ENCODE data around the gene LRRFIP2. TPM values are rescaled to one million over a fixed set of nuclear protein-coding genes. Genes with fewer than 3 reads are reported as not detected.

LRRFIP2 gene
- total and polyA plus RNA-seq, 2 experiments from 2014 or later = 77.6 to 77.7 TPM

DNA sequence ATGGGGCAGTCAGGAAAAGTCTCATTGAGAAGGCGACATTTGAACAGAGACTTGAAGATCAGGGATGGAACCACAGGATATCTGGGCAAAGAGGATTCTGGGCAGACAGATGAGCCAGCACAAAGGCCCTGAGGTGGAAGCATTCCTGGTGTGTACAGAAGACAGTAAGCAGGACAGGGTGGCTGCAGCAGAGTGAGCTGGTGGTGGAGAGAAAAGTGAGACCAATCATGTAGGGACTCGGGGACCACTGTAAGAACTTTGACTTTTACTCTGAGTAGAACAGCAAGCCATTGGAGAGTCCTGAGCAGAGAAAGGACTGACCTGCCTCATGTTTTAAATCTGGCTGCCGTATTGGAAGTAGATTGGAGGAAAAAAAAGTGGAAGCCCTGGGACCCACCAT lies 29.9 kb upstream of the LRRFIP2 start:
- no peaks in the 10 kb centered on the region for H3K79me2 ChIP-seq (ENCODE audit: insufficient read depth)
- DNase-seq = no peak
- H3K4me2 ChIP-seq (ENCODE audit: unreplicated experiment) = no peak overlapping the region
- H4K20me1 ChIP-seq (ENCODE audit: insufficient read depth) = no peaks in the 10 kb centered on the region
- no peak overlapping the region for H3K9ac ChIP-seq
- H2AFZ ChIP-seq = no peak overlapping the region
- H3K27ac ChIP-seq = no peak overlapping the region
- H3F3A ChIP-seq (ENCODE audit: insufficient read depth) = peaks cover 2% of the 10 kb centered on the region; the same call in 1 of the 2 replicates
- H3K36me3 ChIP-seq (ENCODE audit: low read depth) = no peaks in the 10 kb centered on the region
- H3K9me3 ChIP-seq (ENCODE audit: low read depth) = no peaks in the 10 kb centered on the region
- TF ChIP-seq EZH2 (IDR thresholded peaks at IDR 0.05; ENCODE audit: insufficient read depth, poor library complexity, severe bottlenecking) (no peak), EZH2phosphoT487 (IDR thresholded peaks at IDR 0.05; ENCODE audit: insufficient read depth, low read depth) (no peak)
- H3K9me2 ChIP-seq (ENCODE audit: insufficient read depth) = no peaks in the 10 kb centered on the region
- in situ Hi-C loops (cut with MboI) = no loop called here
- WGBS, 2 experiments (ENCODE audit: low coverage in 1 of 2, low lambda C conversion rate in 2 of 2, missing lambda C conversion rate in 2 of 2) = 98 to 99% methylated on average over 3 of the region's 3 CpGs
- H3K4me1 ChIP-seq (ENCODE audit: insufficient read depth) = peaks cover 28% of the 10 kb centered on the region
- no peaks in the 10 kb centered on the region for H3K27me3 ChIP-seq (replicated peaks; ENCODE audit: insufficient read depth)
- H3K4me3 ChIP-seq = no peak overlapping the region

DNA sequence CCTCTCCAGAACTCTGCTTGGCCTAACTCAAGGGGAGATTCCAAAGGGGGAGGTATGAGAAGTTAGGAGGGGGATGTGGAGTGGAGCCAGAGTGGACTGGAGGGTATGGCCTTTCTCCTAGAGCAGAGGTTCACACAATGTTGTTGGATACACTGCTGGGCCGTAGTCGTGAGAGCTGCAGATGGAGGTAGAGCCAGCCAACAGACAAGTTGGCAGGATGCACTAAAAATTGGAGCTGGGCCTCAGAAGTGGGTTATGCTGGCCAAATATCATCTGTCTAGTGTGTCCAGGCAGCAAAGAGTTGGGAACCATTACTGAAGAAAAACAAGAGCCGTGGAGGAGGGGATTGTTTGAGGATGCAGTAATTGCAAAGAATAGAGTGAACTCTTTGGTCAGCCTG lies 27.7 kb upstream of the LRRFIP2 start:
- WGBS, 2 experiments (ENCODE audit: low coverage in 1 of 2, low lambda C conversion rate in 2 of 2, missing lambda C conversion rate in 2 of 2) = 33 to 44% methylated on average over 3 of the region's 3 CpGs
- Histone ChIP-seq H3K4me2 (ENCODE audit: unreplicated experiment) (no peak overlapping the region), H3K79me2 (ENCODE audit: insufficient read depth) (no peaks in the 10 kb centered on the region), H3F3A (ENCODE audit: insufficient read depth) (peaks cover 24% of the 10 kb centered on the region), H3K4me3 (no peak overlapping the region), H2AFZ (no peak overlapping the region), H4K20me1 (ENCODE audit: insufficient read depth) (no peaks in the 10 kb centered on the region), H3K36me3 (ENCODE audit: low read depth) (no peaks in the 10 kb centered on the region), H3K9ac (no peak overlapping the region), H3K4me1 (ENCODE audit: insufficient read depth) (peaks cover 50% of the 10 kb centered on the region), H3K9me3 (ENCODE audit: low read depth) (no peaks in the 10 kb centered on the region), H3K9me2 (ENCODE audit: insufficient read depth) (no peaks in the 10 kb centered on the region), H3K27me3 (replicated peaks; ENCODE audit: insufficient read depth) (no peaks in the 10 kb centered on the region), H3K27ac (no peak overlapping the region)
- in situ Hi-C loops (cut with MboI) = no loop called here
- DNase-seq = no peak
- TF ChIP-seq EZH2phosphoT487 (IDR thresholded peaks at IDR 0.05; ENCODE audit: insufficient read depth, low read depth) (no peak), EZH2 (IDR thresholded peaks at IDR 0.05; ENCODE audit: insufficient read depth, poor library complexity, severe bottlenecking) (no peak)

DNA sequence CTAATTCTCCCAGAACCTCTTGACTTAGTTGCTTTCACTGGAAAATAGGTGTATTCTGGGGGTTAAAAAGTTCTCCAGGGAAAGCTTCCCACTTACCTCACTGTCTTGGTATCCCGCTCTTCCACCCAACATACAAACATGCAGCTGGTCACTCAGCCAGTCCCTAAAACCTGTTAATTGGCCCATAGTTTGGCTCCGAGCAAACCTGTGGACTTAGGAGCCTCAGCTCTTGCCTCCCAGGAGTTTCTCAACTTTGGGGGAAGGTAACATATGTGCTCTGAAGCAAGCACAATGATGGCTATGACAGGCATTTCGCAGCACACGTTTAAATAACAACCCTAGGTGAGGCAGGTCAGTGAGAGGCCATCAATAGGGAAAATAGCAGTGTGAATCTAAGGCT lies 25.8 kb upstream of the LRRFIP2 start:
- no peak overlapping the region for H3K4me2 ChIP-seq (ENCODE audit: unreplicated experiment)
- no peak overlapping the region for H3K9ac ChIP-seq
- DNase-seq = no peak
- no peak for TF ChIP-seq EZH2 (IDR thresholded peaks at IDR 0.05; ENCODE audit: insufficient read depth, poor library complexity, severe bottlenecking)
- no peak for TF ChIP-seq EZH2phosphoT487 (IDR thresholded peaks at IDR 0.05; ENCODE audit: insufficient read depth, low read depth)
- no peak overlapping the region for H3K4me3 ChIP-seq
- H3K4me1 ChIP-seq (ENCODE audit: insufficient read depth) = peaks cover 37% of the 10 kb centered on the region
- no peaks in the 10 kb centered on the region for H4K20me1 ChIP-seq (ENCODE audit: insufficient read depth)
- 99 to 100% methylated on average over 4 of the region's 4 CpGs for WGBS, 2 experiments (ENCODE audit: low coverage in 1 of 2, low lambda C conversion rate in 2 of 2, missing lambda C conversion rate in 2 of 2)
- H2AFZ ChIP-seq = no peak overlapping the region
- in situ Hi-C loops (cut with MboI) = no loop called here
- no peaks in the 10 kb centered on the region for H3K79me2 ChIP-seq (ENCODE audit: insufficient read depth)
- H3K27me3 ChIP-seq (replicated peaks; ENCODE audit: insufficient read depth) = no peaks in the 10 kb centered on the region
- H3K9me3 ChIP-seq (ENCODE audit: low read depth) = no peaks in the 10 kb centered on the region
- H3K36me3 ChIP-seq (ENCODE audit: low read depth) = no peaks in the 10 kb centered on the region
- peaks cover 28% of the 10 kb centered on the region for H3F3A ChIP-seq (ENCODE audit: insufficient read depth)
- H3K27ac ChIP-seq = no peak overlapping the region
- H3K9me2 ChIP-seq (ENCODE audit: insufficient read depth) = no peaks in the 10 kb centered on the region

DNA sequence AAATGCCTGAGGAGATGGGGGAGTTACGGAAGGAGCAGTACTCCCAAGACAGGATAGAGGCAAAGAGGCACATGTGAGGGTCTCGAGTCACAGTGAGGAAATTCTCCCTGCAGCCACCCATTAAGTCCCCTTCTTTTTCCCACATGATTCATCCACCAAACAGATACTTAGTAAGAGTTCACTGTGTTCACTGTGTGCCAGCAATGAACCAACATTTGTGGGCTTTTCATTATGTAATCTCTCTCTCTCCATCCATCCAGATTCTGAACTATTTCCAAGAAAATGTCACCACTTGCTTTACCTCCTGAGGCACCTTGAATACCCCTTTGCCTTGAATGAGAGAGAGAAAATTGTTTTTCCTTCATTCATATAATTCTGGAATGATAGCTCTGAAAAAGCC lies 24.6 kb upstream of the LRRFIP2 start:
- H3K27me3 ChIP-seq (replicated peaks; ENCODE audit: insufficient read depth) = no peaks in the 10 kb centered on the region
- peaks cover 35% of the 10 kb centered on the region for H3K4me1 ChIP-seq (ENCODE audit: insufficient read depth)
- H3K27ac ChIP-seq = peak overlapping the region; percentile 83
- no peaks in the 10 kb centered on the region for H3K79me2 ChIP-seq (ENCODE audit: insufficient read depth)
- H3K4me2 ChIP-seq (ENCODE audit: unreplicated experiment) = peak overlapping the region; percentile 45
- WGBS, 2 experiments (ENCODE audit: low coverage in 1 of 2, low lambda C conversion rate in 2 of 2, missing lambda C conversion rate in 2 of 2) = 75 to 77% methylated on average over 2 of the region's 2 CpGs
- H3K36me3 ChIP-seq (ENCODE audit: low read depth) = no peaks in the 10 kb centered on the region
- H3K9ac ChIP-seq = peak overlapping the region; percentile 51; the same call in 1 of the 2 replicates
- no peaks in the 10 kb centered on the region for H3K9me2 ChIP-seq (ENCODE audit: insufficient read depth)
- H3K9me3 ChIP-seq (ENCODE audit: low read depth) = no peaks in the 10 kb centered on the region
- TF ChIP-seq EZH2 (IDR thresholded peaks at IDR 0.05; ENCODE audit: insufficient read depth, poor library complexity, severe bottlenecking) (no peak), EZH2phosphoT487 (IDR thresholded peaks at IDR 0.05; ENCODE audit: insufficient read depth, low read depth) (no peak)
- H2AFZ ChIP-seq = no peak overlapping the region
- H4K20me1 ChIP-seq (ENCODE audit: insufficient read depth) = no peaks in the 10 kb centered on the region
- in situ Hi-C loops (cut with MboI) = no loop called here
- peaks cover 28% of the 10 kb centered on the region for H3F3A ChIP-seq (ENCODE audit: insufficient read depth)
- peak; percentile 76 for DNase-seq
- no peak overlapping the region for H3K4me3 ChIP-seq

DNA sequence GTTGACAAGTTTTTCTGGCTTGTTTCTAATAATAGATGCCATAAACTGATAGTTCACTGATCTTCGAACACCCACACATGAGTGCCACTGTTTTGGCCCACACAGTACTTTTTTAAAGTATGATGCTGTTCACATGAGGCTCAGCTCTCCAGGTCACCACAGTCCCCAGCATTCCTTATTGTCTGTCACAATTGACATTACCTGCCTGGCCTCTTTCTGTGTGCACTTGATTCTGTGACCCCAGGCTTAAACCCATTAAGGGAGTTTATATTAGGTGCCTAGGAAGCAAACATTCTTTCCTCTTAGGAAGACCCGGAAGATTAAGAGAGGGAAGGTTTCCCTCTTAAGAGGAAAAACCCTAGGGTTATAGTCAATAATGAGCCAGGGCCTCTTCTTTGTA lies 24.2 kb upstream of the LRRFIP2 start:
- H4K20me1 ChIP-seq (ENCODE audit: insufficient read depth) = no peaks in the 10 kb centered on the region
- H3K9ac ChIP-seq = peak overlapping the region; percentile 51
- H3K9me2 ChIP-seq (ENCODE audit: insufficient read depth) = no peaks in the 10 kb centered on the region
- H3K27me3 ChIP-seq (replicated peaks; ENCODE audit: insufficient read depth) = no peaks in the 10 kb centered on the region
- WGBS, 2 experiments (ENCODE audit: low coverage in 1 of 2, low lambda C conversion rate in 2 of 2, missing lambda C conversion rate in 2 of 2) = 49 to 51% methylated on average over 2 of the region's 2 CpGs
- no peak overlapping the region for H3K4me3 ChIP-seq
- no peaks in the 10 kb centered on the region for H3K36me3 ChIP-seq (ENCODE audit: low read depth)
- peak overlapping the region; percentile 45 for H3K4me2 ChIP-seq (ENCODE audit: unreplicated experiment)
- H3K4me1 ChIP-seq (ENCODE audit: insufficient read depth) = peaks cover 35% of the 10 kb centered on the region
- peaks cover 28% of the 10 kb centered on the region for H3F3A ChIP-seq (ENCODE audit: insufficient read depth)
- in situ Hi-C loops (cut with MboI) = no loop called here
- H3K79me2 ChIP-seq (ENCODE audit: insufficient read depth) = no peaks in the 10 kb centered on the region
- no peak for DNase-seq
- no peaks in the 10 kb centered on the region for H3K9me3 ChIP-seq (ENCODE audit: low read depth)
- peak overlapping the region; percentile 83 for H3K27ac ChIP-seq
- peak overlapping the region; percentile 29; the same call in 1 of the 2 replicates for H2AFZ ChIP-seq
- TF ChIP-seq EZH2phosphoT487 (IDR thresholded peaks at IDR 0.05; ENCODE audit: insufficient read depth, low read depth) = no peak
- no peak for TF ChIP-seq EZH2 (IDR thresholded peaks at IDR 0.05; ENCODE audit: insufficient read depth, poor library complexity, severe bottlenecking)

Measured in GM23248 (cell line).